RWPE1 (cell line): ENCODE data around the gene WNT7B.

ENCODE experiments used
- CTCF ChIA-PET: fragments of 350-600 bp; sonication (Branson Sonifier 250); formaldehyde crosslinking; extraction: SDS; loops from one replicate; lab custom pipeline; 2021; lab: Yijun Ruan, JAX
- POLR2A ChIA-PET: fragments of 400-600 bp; formaldehyde crosslinking; extraction: SDS; loops from one replicate; lab custom pipeline; 2020; ENCODE audit warnings: antibody characterized with exemption; ENCODE audit not compliant: low non-redundant PET; lab: Yijun Ruan, JAX
- DNase-seq: peaks from one replicate; pipeline ENCODE4 v3.0.0; 2012; ENCODE audit warnings: low spot score
- H3K27ac ChIP-seq: fragments of 450-650 bp; 2 replicates; pipeline ENCODE4 v1.5.1; 2017
- TF ChIP-seq, protein P1 (sequence below): fragments of 450-650 bp; conservative IDR thresholded peaks from 2 replicates; pipeline ENCODE4 v1.5.1; 2017; ENCODE audit warnings: low read depth, mild to moderate bottlenecking

The WNT7B gene

DNA sequence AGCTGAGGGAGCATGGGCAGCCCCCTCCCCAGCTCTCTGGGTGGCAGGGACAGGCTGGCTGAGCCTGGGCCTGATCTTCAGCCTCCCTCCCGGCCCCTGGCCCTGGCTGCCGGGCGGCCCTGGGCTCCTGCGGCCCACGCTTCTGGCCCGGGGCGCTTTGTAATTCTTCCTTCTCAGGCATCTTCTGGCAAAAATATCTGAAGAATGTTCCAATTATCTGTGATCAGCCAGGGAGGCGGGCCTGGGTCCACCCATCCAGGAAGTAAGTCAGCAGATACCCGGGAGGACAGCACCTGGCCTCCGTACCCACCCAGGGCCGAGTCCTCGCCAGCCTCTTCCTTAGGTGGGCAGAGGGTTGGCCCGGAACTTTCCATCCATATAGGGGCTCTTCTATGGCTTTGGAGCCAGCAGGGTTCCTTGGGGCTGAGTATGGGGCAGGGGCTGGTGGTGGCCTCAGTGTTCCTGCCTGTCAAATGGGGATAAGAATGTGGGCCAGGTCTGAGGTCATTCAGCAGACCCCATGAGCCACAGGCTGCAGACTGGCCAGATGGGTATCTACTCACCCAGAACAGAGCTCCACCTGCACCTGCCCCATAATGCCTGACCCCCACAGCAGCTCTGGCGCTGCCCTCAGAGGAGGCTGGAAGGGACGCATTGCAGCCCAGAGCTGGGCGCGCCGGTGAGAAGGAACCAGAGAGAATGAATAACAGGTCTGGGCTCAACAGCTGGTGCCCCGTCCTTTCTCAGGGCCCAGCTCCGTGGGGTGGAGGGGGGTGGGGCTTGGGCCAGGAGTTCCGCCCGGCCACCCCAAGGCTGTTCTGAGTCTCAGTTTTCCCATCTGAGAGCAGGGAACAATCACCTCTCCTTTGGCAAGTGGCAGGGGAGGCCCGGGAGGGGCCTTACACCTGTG is 16.2 kb downstream of the WNT7B start:
- CTCF ChIA-PET, result interaction anchor here (0.6 kb wide), 1 partner anchor 97 kb away, joined by 4 read pairs; no protein-coding TSS in a partner anchor
- DNase-seq, result no peak
- TF ChIP-seq, protein P1, sequence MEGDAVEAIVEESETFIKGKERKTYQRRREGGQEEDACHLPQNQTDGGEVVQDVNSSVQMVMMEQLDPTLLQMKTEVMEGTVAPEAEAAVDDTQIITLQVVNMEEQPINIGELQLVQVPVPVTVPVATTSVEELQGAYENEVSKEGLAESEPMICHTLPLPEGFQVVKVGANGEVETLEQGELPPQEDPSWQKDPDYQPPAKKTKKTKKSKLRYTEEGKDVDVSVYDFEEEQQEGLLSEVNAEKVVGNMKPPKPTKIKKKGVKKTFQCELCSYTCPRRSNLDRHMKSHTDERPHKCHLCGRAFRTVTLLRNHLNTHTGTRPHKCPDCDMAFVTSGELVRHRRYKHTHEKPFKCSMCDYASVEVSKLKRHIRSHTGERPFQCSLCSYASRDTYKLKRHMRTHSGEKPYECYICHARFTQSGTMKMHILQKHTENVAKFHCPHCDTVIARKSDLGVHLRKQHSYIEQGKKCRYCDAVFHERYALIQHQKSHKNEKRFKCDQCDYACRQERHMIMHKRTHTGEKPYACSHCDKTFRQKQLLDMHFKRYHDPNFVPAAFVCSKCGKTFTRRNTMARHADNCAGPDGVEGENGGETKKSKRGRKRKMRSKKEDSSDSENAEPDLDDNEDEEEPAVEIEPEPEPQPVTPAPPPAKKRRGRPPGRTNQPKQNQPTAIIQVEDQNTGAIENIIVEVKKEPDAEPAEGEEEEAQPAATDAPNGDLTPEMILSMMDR, result no peak
- 0 out of 2 replicates have a peak overlapping the region, but pooled peaks have one; percentile 5 for H3K27ac ChIP-seq
- POLR2A ChIA-PET, result no interaction called here

GRCh38 chr22:45959719-45960476 is 17.1 kb downstream of the WNT7B start:
- POLR2A ChIA-PET, result no interaction called here
- TF ChIP-seq, protein P1, result no peak
- no peak for DNase-seq
- 0 out of 2 replicates have a peak overlapping the region, but pooled peaks have one; percentile 5 for H3K27ac ChIP-seq
- CTCF ChIA-PET, result no interaction called here

GRCh38 chr22:45958971-45959370 is 18.0 kb downstream of the WNT7B start:
- no peak overlapping the region for H3K27ac ChIP-seq
- POLR2A ChIA-PET, result no interaction called here
- DNase-seq, result no peak
- CTCF ChIA-PET, result no interaction called here
- TF ChIP-seq, protein P1, result no peak

GRCh38 chr22:45957826-45958225 is 19.1 kb downstream of the WNT7B start:
- CTCF ChIA-PET, result interaction anchor here (0.7 kb wide), 1 partner anchor 90 kb away, joined by 3 read pairs; no protein-coding TSS in a partner anchor
- POLR2A ChIA-PET, result no interaction called here
- H3K27ac ChIP-seq, result no peak overlapping the region
- TF ChIP-seq, protein P1, result no peak
- DNase-seq, result no peak

DNA sequence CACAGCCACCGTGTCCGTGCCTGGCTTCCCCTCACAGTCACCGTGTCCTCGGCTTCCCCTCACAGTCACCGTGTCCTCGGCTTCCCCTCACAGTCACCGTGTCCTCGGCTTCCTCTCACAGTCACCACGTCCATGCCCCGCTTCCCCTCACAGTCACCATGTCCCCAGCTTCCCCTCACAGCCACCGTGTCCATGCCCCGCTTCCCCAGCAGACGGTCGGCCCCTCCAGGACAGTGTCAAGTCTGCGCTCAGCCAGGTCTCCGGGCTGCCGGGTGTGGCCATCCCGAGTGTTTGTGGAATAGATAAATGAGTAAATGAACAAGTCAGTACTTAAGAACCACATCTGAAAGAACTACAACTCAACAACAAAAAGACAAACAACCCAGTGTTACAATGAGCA is 23.8 kb downstream of the WNT7B start:
- CTCF ChIA-PET, result interaction anchor here (1.0 kb wide), 1 partner anchor 22 kb away, joined by 3 read pairs; no protein-coding TSS in a partner anchor
- no peak for DNase-seq
- POLR2A ChIA-PET, result no interaction called here
- no peak overlapping the region for H3K27ac ChIP-seq
- TF ChIP-seq, protein P1, result no peak

DNA sequence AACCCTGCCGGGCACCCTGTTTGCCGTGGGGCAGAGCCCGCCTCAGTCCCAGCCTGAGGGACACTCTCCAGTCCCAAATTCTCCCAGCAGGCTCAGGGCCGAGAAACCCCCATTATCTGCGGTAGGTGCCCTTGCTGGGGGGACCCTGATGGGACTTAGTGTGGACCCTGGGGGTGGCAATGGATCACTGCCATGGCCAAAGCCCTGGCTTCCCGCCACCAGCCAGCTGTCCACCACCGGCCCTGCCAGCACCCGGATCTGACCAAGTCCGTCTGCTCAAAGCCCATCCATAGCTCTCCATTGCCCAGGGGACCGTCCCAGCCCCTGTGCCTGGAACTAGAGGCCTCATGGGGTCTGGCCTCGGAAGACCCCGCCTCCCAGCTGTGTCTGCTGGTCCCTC is 24.4 kb downstream of the WNT7B start:
- ChIA-PET POLR2A (no interaction called here), CTCF (interaction anchor here (1.0 kb wide), 1 partner anchor 21 kb away, joined by 3 read pairs; no protein-coding TSS in a partner anchor)
- DNase-seq, result no peak
- H3K27ac ChIP-seq, result 0 out of 2 replicates have a peak overlapping the region, but pooled peaks have one; percentile 3
- TF ChIP-seq, protein P1, result no peak
